Psoas muscle (tissue), 8 donors: ENCODE measurements around the gene KLHL3. TPM values are rescaled to one million over a fixed set of nuclear protein-coding genes. Genes with fewer than 3 reads are reported as not detected.

Source experiments
- ATAC-seq, 4 donors: fragments of 200-7000 bp; cut with Tn5 transposase; one replicate each; pipeline ENCODE4 v1.9.1; 2020; ENCODE audit warnings: moderate library complexity in 3 of 4, mild to moderate bottlenecking in 2 of 4
- DNase-seq, 2 donors: peaks; one replicate each; pipeline ENCODE4 v3.0.0-alpha.2; 2020
- H3K27ac ChIP-seq: fragments of 200-600 bp; one replicate; pipeline ENCODE4 v1.8.0; 2022
- H3K27me3 ChIP-seq, 3 donors: fragments of 200-600 bp in 1 of 3; one replicate each; pipeline versions ENCODE4 v1.6.1 to v1.8.0; 2013 to 2022; ENCODE audit warnings: low read length in 2 of 3, mild to moderate bottlenecking in 2 of 3, moderate library complexity in 1 of 3; ENCODE audit not compliant: insufficient read depth in 3 of 3
- H3K36me3 ChIP-seq, 2 donors: fragments of 200-600 bp in 1 of 2; one replicate each; pipeline versions ENCODE4 v1.6.1 to v1.8.0; 2013 to 2022; ENCODE audit warnings: low read depth in 1 of 2, mild to moderate bottlenecking in 1 of 2, moderate library complexity in 1 of 2; ENCODE audit not compliant: insufficient read depth in 1 of 2
- H3K4me1 ChIP-seq: fragments of 200-600 bp; one replicate; pipeline ENCODE4 v1.8.0; 2022
- H3K4me3 ChIP-seq: fragments of 200-600 bp; one replicate; pipeline ENCODE4 v1.8.0; 2022; ENCODE audit warnings: mild to moderate bottlenecking
- H3K9me3 ChIP-seq: fragments of 200-600 bp; one replicate; pipeline ENCODE4 v1.8.0; 2022
- WGBS, 3 donors: extraction: QIAGEN DNeasy Blood & Tissue Kit; methylation state at CpG; one replicate each; pipeline versions ENCODE4 v1.1.6 to v1.1.7; 2013; 5-methylcytosine and 5-hydroxymethylcytosine counted together
- intact Hi-C, 2 donors: fragments of 100-400 bp; cut with DNase I; formaldehyde crosslinking; loops; one replicate each; pipeline versions ENCODE4 v1.11.0 to v1.14.2; 2022
- polyA plus RNA-seq, 3 donors: library from polyadenylated mRNA; stranded (reverse); fragments of 200-250 nt; gene quantifications; one replicate each; pipeline ENCODE4 v1.2.3, GENCODE V29; 2013
- total RNA-seq, 4 donors: library from RNA; stranded (reverse); fragmentation: NEBNext Ultra II Directional in 2 of 4; extraction: Animal tissue kit (Norgen Biotek cat#: 25700) in 2 of 4; gene quantifications; one replicate each; pipeline versions ENCODE4 v1.2.1 to v1.2.4, GENCODE V29; 2021 to 2023
- TF ChIP-seq, protein P1 (sequence below): fragments of 200-600 bp; IDR thresholded peaks from one replicate; pipeline ENCODE4 v1.8.0; 2022; ENCODE audit warnings: antibody characterized with exemption
- donor health status: healthy with polysubstance abuse.
- donor health status: DM: no; HTN: no; CAD: no; lungs with moderate emphysema.
- donor health status: Bipolar disorder and iron deficiency.
- donor health status: healthy.
- donor health status: DM: yes; HTN: yes; CAD: no.
- donor health status: DM: no; HTN: no; CAD: no.
- donor health status: DM: no; HTN: no; CAD: no.
- donor health status: DM: yes; HTN: yes; CAD: no.

Gene KLHL3
- total and polyA plus RNA-seq, 7 donors = 0.69 to 4.3 (median 1.9) TPM

DNA sequence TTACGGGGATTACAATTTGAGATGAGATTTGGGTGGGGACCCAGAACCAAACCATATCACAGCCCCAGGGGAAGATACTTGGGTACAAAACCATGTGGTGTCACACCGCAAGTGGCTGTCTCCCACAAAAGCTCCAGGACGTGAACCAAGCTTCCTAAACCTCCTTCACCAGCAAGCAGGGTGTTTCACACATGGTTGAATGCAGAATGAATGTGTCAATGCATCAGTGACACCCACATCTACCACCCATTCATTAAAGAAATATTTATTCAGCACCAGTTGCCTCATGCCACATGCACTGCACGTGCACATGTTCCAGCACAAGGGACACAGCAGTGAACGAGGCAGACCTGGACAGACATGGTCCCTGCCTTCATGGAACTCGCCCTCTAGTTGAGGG is 165.8 kb downstream of the KLHL3 start:
- no peaks in the 10 kb centered on the region for H3K36me3 ChIP-seq
- no peaks in the 10 kb centered on the region for H3K9me3 ChIP-seq
- intact Hi-C loops = no loop called here
- TF ChIP-seq, protein P1, sequence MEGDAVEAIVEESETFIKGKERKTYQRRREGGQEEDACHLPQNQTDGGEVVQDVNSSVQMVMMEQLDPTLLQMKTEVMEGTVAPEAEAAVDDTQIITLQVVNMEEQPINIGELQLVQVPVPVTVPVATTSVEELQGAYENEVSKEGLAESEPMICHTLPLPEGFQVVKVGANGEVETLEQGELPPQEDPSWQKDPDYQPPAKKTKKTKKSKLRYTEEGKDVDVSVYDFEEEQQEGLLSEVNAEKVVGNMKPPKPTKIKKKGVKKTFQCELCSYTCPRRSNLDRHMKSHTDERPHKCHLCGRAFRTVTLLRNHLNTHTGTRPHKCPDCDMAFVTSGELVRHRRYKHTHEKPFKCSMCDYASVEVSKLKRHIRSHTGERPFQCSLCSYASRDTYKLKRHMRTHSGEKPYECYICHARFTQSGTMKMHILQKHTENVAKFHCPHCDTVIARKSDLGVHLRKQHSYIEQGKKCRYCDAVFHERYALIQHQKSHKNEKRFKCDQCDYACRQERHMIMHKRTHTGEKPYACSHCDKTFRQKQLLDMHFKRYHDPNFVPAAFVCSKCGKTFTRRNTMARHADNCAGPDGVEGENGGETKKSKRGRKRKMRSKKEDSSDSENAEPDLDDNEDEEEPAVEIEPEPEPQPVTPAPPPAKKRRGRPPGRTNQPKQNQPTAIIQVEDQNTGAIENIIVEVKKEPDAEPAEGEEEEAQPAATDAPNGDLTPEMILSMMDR = no peak
- no peak overlapping the region for H3K4me3 ChIP-seq
- no peak for DNase-seq
- H3K27ac ChIP-seq = no peak overlapping the region
- WGBS, 3 donors = 90 to 96% (median 94%) methylated on average over 6 of the region's 6 CpGs
- ATAC-seq = no peak
- H3K4me1 ChIP-seq = no peaks in the 10 kb centered on the region
- H3K27me3 ChIP-seq = no peaks in the 10 kb centered on the region

Other genes with a start within 250 kb of the KLHL3 start
- 10 to 100 TPM; 11.3 to 52.7 (median 29.3) TPM for gene SPOCK1, start 236.8 kb downstream of the KLHL3 start, total RNA-seq
- 10 to 100 TPM in 1 of 3 donors, 1 to 10 TPM in 2; 4.2 to 16.0 (median 7.1) TPM for gene SPOCK1, start 236.8 kb downstream of the KLHL3 start, polyA plus RNA-seq
- 10 to 100 TPM; 11.5 to 19.2 (median 17.6) TPM for gene HNRNPA0, start 18.3 kb upstream of the KLHL3 start, total RNA-seq
- gene HNRNPA0, start 18.3 kb upstream of the KLHL3 start, polyA plus RNA-seq = 10 to 100 TPM; 12.2 to 13.3 (median 13.1) TPM
- gene MYOT, start 131.8 kb upstream of the KLHL3 start, total RNA-seq = 1,000 to 10,000 TPM in 2 of 4 donors, 100 to 1,000 TPM in 2; 319 to 1,288 (median 917) TPM
- 100 to 1,000 TPM in 2 of 3 donors, 10 to 100 TPM in 1; 94.2 to 983 (median 775) TPM for gene MYOT, start 131.8 kb upstream of the KLHL3 start, polyA plus RNA-seq
- 1 to 10 TPM in 3 of 4 donors, under 1 TPM in 1; 0.44 to 4.5 (median 1.5) TPM for gene PKD2L2, start 153.4 kb upstream of the KLHL3 start, total RNA-seq
- 1 to 10 TPM in 1 of 3 donors, under 1 TPM in 2; 0.05 to 1.1 (median 0.45) TPM for gene PKD2L2, start 153.4 kb upstream of the KLHL3 start, polyA plus RNA-seq